WTC11 (cell line): ENCODE results near the gene ARL13A.

Experiments
- CREB1 ChIP-seq: sonication (generic); formaldehyde crosslinking; IDR thresholded peaks from 2 replicates; pipeline ENCODE4 v1.8.0; 2023; ENCODE audit warnings: mild to moderate bottlenecking, missing genetic modification reagents
- ETV6 ChIP-seq: sonication (generic); formaldehyde crosslinking; IDR thresholded peaks from 2 replicates; pipeline ENCODE4 v1.8.1; 2022; ENCODE audit warnings: mild to moderate bottlenecking, missing genetic modification reagents
- FOXK1 ChIP-seq: sonication (generic); formaldehyde crosslinking; IDR thresholded peaks from 2 replicates; pipeline ENCODE4 v1.8.0; 2022; ENCODE audit warnings: mild to moderate bottlenecking, moderate library complexity, missing genetic modification reagents
- MYBL2 ChIP-seq: sonication (generic); formaldehyde crosslinking; IDR thresholded peaks from 2 replicates; pipeline ENCODE4 v1.8.1; 2023; ENCODE audit warnings: mild to moderate bottlenecking, moderate library complexity, missing genetic modification reagents
- TF ChIP-seq, protein P1 (sequence below): sonication (generic); formaldehyde crosslinking; conservative IDR thresholded peaks from 2 replicates; pipeline ENCODE4 v1.8.1; 2022; ENCODE audit warnings: mild to moderate bottlenecking, missing genetic modification reagents
- TF ChIP-seq, protein P2 (sequence below): fragments of 200-600 bp; IDR thresholded peaks from 2 replicates; pipeline ENCODE4 v1.8.0; 2022; ENCODE audit warnings: antibody characterized with exemption

DNA sequence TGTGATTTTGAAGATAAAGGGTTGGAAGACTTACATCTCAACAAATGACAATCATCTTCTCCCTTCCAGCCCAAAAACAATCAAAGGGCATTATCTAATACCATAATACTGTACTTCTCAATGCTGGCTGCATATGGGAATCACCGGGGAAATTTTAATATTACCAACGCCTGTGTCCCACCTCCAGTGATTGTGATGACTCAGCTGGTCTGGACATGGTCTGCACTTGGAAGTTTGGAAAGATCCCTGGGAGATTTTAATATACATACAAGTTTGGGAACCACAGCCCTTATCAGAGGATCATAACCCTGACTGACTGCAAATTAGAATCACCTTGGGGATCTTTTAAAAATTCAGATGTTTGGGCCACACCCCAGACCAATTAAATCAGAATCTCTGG lies 29.9 kb downstream of the ARL13A start:
- TF ChIP-seq MYBL2 (CRISPR knock-in tag) (no peak), FOXK1 (CRISPR knock-in tag) (no peak), ETV6 (CRISPR knock-in tag) (no peak), CREB1 (CRISPR knock-in tag) (no peak)
- TF ChIP-seq, protein P1, sequence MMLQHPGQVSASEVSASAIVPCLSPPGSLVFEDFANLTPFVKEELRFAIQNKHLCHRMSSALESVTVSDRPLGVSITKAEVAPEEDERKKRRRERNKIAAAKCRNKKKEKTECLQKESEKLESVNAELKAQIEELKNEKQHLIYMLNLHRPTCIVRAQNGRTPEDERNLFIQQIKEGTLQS: no peak
- TF ChIP-seq, protein P2, sequence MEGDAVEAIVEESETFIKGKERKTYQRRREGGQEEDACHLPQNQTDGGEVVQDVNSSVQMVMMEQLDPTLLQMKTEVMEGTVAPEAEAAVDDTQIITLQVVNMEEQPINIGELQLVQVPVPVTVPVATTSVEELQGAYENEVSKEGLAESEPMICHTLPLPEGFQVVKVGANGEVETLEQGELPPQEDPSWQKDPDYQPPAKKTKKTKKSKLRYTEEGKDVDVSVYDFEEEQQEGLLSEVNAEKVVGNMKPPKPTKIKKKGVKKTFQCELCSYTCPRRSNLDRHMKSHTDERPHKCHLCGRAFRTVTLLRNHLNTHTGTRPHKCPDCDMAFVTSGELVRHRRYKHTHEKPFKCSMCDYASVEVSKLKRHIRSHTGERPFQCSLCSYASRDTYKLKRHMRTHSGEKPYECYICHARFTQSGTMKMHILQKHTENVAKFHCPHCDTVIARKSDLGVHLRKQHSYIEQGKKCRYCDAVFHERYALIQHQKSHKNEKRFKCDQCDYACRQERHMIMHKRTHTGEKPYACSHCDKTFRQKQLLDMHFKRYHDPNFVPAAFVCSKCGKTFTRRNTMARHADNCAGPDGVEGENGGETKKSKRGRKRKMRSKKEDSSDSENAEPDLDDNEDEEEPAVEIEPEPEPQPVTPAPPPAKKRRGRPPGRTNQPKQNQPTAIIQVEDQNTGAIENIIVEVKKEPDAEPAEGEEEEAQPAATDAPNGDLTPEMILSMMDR: no peak
